HL-60 (cell line): ENCODE results near the gene RASSF5.

Source experiments
- POLR2AphosphoS5 ChIP-seq: IDR thresholded peaks from 2 replicates; pipeline ENCODE4 v1.6.1; 2012; ENCODE audit warnings: low read depth
- REST ChIP-seq: IDR thresholded peaks from 2 replicates; pipeline ENCODE4 v1.6.1; 2012; ENCODE audit warnings: low read depth; ENCODE audit not compliant: insufficient replicate concordance
- TF ChIP-seq, protein P1 (sequence below): IDR thresholded peaks from one replicate; pipeline ENCODE4 v1.5.1; 2011; ENCODE audit warnings: low read length, control low read depth, inconsistent platforms; ENCODE audit not compliant: insufficient read depth

- TF ChIP-seq, protein P1, sequence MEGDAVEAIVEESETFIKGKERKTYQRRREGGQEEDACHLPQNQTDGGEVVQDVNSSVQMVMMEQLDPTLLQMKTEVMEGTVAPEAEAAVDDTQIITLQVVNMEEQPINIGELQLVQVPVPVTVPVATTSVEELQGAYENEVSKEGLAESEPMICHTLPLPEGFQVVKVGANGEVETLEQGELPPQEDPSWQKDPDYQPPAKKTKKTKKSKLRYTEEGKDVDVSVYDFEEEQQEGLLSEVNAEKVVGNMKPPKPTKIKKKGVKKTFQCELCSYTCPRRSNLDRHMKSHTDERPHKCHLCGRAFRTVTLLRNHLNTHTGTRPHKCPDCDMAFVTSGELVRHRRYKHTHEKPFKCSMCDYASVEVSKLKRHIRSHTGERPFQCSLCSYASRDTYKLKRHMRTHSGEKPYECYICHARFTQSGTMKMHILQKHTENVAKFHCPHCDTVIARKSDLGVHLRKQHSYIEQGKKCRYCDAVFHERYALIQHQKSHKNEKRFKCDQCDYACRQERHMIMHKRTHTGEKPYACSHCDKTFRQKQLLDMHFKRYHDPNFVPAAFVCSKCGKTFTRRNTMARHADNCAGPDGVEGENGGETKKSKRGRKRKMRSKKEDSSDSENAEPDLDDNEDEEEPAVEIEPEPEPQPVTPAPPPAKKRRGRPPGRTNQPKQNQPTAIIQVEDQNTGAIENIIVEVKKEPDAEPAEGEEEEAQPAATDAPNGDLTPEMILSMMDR: no peak
- TF ChIP-seq REST (peak; percentile 53), POLR2AphosphoS5 (peak; percentile 79; the same call in 1 of the 2 replicates)
Measured at GRCh38 chr1:206556750-206557635, 49.7 kb downstream of the RASSF5 start.
